ENCODE data around the gene ACSF2. TPM values are rescaled to one million over a fixed set of nuclear protein-coding genes. Genes with fewer than 3 reads are reported as not detected.
A peak's percentile ranks its signal among the peaks of the same experiment; 100 is the strongest.

The ACSF2 gene
- total and polyA plus RNA-seq, 2 of the 13 experiments (the other 11 are each of a cell fraction or from before 2014, with no cell fraction given) = 87.3 to 109 TPM

DNA sequence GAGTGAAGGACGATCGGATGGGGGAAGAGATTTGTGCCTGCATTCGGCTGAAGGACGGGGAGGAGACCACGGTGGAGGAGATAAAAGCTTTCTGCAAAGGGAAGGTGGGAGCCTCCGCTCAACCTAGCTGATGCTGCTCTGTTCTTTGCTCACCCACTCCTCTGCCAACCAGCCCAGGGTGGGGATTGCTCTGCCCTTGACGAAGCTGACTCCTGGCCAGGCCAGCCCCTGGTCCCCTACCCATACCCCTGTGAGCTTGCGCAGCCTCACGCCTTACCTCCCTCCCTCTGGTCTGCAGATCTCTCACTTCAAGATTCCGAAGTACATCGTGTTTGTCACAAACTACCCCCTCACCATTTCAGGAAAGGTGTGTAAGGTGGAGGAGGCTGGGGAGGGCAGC lies 47.9 kb downstream of the ACSF2 start:
- intact Hi-C loops (cut with micrococcal nuclease; ENCODE audit: unreplicated experiment) (no loop called here), in situ Hi-C loops (cut with HindIII; ENCODE audit: extremely low pct_ligation_motif_present, low pct_unique_long_range_greater_than_20kb) (no loop called here)
- ATAC-seq (no peak), DNase-seq (ENCODE audit: low spot score) (no peak), FAIRE-seq (no peak)
- Histone ChIP-seq H3K36me3 (replicated peaks in 1 of 2; ENCODE audit: control insufficient read depth in 1 of 2, insufficient read depth in 2 of 2, low read length in 2 of 2) (peaks cover 21% of the 10 kb centered on the region in 2 experiments; a peak in 4 of 5 replicates), H3K4me1 (ENCODE audit: insufficient read depth, low read length) (peaks cover 34% of the 10 kb centered on the region), H3K27me3 (ENCODE audit: control insufficient read depth in 1 of 2, insufficient read depth in 2 of 2, low read length in 2 of 2) (no peaks in the 10 kb centered on the region), H4K20me1 (ENCODE audit: insufficient read depth, low read length) (no peaks in the 10 kb centered on the region), H3K27ac (ENCODE audit: extremely low read length, insufficient read depth, low read length) (no peak overlapping the region), H3K9ac (ENCODE audit: insufficient read depth, low read depth, low read length) (no peak overlapping the region), H3K9me3 (ENCODE audit: low read length) (no peaks in the 10 kb centered on the region), H3K4me2 (ENCODE audit: low read depth, low read length) (no peak overlapping the region), H2AFZ (ENCODE audit: low read length) (no peak overlapping the region), H3K79me2 (ENCODE audit: insufficient read depth, low read length) (no peaks in the 10 kb centered on the region), H3K4me3 (replicated peaks in 1 of 3; ENCODE audit: insufficient read depth in 1 of 3, low read depth in 2 of 3, low read length in 3 of 3) (no peak overlapping the region)
- ChIA-PET CTCF (ENCODE audit: low intra/inter-chr PET ratio, low total read pairs) (no interaction called here), POLR2A (no interaction called here)
- no TSS peak for BruUV-seq (replicated peaks)
- 94% methylated on average over 11 of the region's 11 CpGs for WGBS (ENCODE audit: low lambda C conversion rate)
- TF ChIP-seq TBX2 (CRISPR knock-in tag; IDR thresholded peaks at IDR 0.05; ENCODE audit: borderline replicate concordance) (no peak), TAF1 (CRISPR knock-in tag; IDR thresholded peaks at IDR 0.05) (no peak), RBM22 (optimal IDR thresholded peaks at IDR 0.05; ENCODE audit: low read length) (no peak), MBD4 (IDR thresholded peaks at IDR 0.05; ENCODE audit: borderline replicate concordance, low read length) (no peak), ZNF614 (CRISPR knock-in tag; IDR thresholded peaks at IDR 0.05; ENCODE audit: borderline replicate concordance) (no peak)
- TF ChIP-seq, protein P1, sequence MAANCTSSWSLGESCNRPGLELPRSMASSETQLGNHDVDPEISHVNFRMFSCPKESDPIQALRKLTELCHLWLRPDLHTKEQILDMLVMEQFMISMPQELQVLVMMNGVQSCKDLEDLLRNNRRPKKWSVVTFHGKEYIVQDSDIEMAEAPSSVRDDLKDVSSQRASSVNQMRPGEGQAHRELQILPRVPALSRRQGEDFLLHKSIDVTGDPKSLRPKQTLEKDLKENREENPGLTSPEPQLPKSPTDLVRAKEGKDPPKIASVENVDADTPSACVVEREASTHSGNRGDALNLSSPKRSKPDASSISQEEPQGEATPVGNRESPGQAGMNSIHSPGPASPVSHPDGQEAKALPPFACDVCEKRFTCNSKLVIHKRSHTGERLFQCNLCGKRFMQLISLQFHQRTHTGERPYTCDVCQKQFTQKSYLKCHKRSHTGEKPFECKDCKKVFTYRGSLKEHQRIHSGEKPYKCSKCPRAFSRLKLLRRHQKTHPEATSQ (CRISPR knock-in tag; IDR thresholded peaks at IDR 0.05; ENCODE audit: borderline replicate concordance) = no peak

DNA sequence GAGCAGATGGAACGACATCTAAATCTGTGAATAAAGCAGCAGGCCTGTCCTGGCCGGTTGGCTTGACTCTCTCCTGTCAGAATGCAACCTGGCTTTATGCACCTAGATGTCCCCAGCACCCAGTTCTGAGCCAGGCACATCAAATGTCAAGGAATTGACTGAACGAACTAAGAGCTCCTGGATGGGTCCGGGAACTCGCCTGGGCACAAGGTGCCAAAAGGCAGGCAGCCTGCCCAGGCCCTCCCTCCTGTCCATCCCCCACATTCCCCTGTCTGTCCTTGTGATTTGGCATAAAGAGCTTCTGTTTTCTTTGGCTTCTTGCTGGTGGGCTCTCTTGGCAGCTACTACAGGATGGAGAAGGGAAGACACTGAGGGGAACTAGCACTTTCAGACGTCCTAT lies 48.5 kb downstream of the ACSF2 start:
- 84% methylated on average over 6 of the region's 6 CpGs for WGBS (ENCODE audit: low lambda C conversion rate)
- H3K4me2 ChIP-seq (ENCODE audit: low read depth, low read length) = no peak overlapping the region
- intact Hi-C loops (cut with micrococcal nuclease; ENCODE audit: unreplicated experiment) = no loop called here
- in situ Hi-C loops (cut with HindIII; ENCODE audit: extremely low pct_ligation_motif_present, low pct_unique_long_range_greater_than_20kb) = no loop called here
- no peaks in the 10 kb centered on the region for H3K27me3 ChIP-seq (ENCODE audit: control insufficient read depth in 1 of 2, insufficient read depth in 2 of 2, low read length in 2 of 2)
- TSS peak; percentile 37 for BruUV-seq (replicated peaks)
- FAIRE-seq (no peak), DNase-seq (ENCODE audit: low spot score) (no peak), ATAC-seq (no peak)
- ChIA-PET POLR2A (no interaction called here), CTCF (ENCODE audit: low intra/inter-chr PET ratio, low total read pairs) (no interaction called here)
- H3K4me3 ChIP-seq (replicated peaks in 1 of 3; ENCODE audit: insufficient read depth in 1 of 3, low read depth in 2 of 3, low read length in 3 of 3) = no peak overlapping the region
- H4K20me1 ChIP-seq (ENCODE audit: insufficient read depth, low read length) = peaks cover under 1% of the 10 kb centered on the region; the same call in 1 of the 2 replicates
- no peaks in the 10 kb centered on the region for H3K79me2 ChIP-seq (ENCODE audit: insufficient read depth, low read length)
- H3K9ac ChIP-seq (ENCODE audit: insufficient read depth, low read depth, low read length) = no peak overlapping the region
- peaks cover 36% of the 10 kb centered on the region for H3K4me1 ChIP-seq (ENCODE audit: insufficient read depth, low read length)
- no peak overlapping the region for H3K27ac ChIP-seq (ENCODE audit: extremely low read length, insufficient read depth, low read length)
- H3K36me3 ChIP-seq (replicated peaks in 1 of 2; ENCODE audit: control insufficient read depth in 1 of 2, insufficient read depth in 2 of 2, low read length in 2 of 2) = peaks cover 21% of the 10 kb centered on the region in 2 experiments; a peak in 4 of 5 replicates
- no peaks in the 10 kb centered on the region for H3K9me3 ChIP-seq (ENCODE audit: low read length)
- no peak overlapping the region for H2AFZ ChIP-seq (ENCODE audit: low read length)
- TF ChIP-seq HNRNPH1 (optimal IDR thresholded peaks at IDR 0.05; ENCODE audit: low read depth, low read length) (no peak), ZBTB1 (CRISPR knock-in tag; IDR thresholded peaks at IDR 0.05; ENCODE audit: borderline replicate concordance) (no peak), TMF1 (CRISPR knock-in tag; IDR thresholded peaks at IDR 0.05; ENCODE audit: low read depth) (no peak), NR2C2 (CRISPR knock-in tag; IDR thresholded peaks at IDR 0.05; ENCODE audit: borderline replicate concordance) (no peak), ATM (IDR thresholded peaks at IDR 0.05; ENCODE audit: borderline replicate concordance) (no peak), GTF3A (CRISPR knock-in tag; conservative IDR thresholded peaks at IDR 0.05) (no peak), CHD2 (IDR thresholded peaks at IDR 0.05; ENCODE audit: low read depth, low read length) (no peak), TEAD2 (CRISPR knock-in tag; IDR thresholded peaks at IDR 0.05) (no peak), ZNF292 (CRISPR knock-in tag; IDR thresholded peaks at IDR 0.05; ENCODE audit: borderline replicate concordance, low read depth) (no peak), ZNF878 (CRISPR knock-in tag; IDR thresholded peaks at IDR 0.05) (no peak)
- TF ChIP-seq, protein P2, sequence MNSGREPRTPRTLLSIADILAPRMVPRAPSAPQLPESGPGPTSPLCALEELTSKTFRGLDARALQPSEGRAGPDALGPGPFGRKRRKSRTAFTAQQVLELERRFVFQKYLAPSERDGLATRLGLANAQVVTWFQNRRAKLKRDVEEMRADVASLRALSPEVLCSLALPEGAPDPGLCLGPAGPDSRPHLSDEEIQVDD (CRISPR knock-in tag; IDR thresholded peaks at IDR 0.05; ENCODE audit: borderline replicate concordance) = no peak
- TF ChIP-seq, protein P3, sequence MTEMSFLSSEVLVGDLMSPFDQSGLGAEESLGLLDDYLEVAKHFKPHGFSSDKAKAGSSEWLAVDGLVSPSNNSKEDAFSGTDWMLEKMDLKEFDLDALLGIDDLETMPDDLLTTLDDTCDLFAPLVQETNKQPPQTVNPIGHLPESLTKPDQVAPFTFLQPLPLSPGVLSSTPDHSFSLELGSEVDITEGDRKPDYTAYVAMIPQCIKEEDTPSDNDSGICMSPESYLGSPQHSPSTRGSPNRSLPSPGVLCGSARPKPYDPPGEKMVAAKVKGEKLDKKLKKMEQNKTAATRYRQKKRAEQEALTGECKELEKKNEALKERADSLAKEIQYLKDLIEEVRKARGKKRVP (CRISPR knock-in tag; IDR thresholded peaks at IDR 0.05) = no peak

Data from HepG2 (cell line).